ENCODE data around the gene CHIT1. TPM values are rescaled to one million over a fixed set of nuclear protein-coding genes. Genes with fewer than 3 reads are reported as not detected.

The CHIT1 gene
- total and polyA plus RNA-seq, 4 donors: 0.89 to 4.9 (median 2.0) TPM

- no peak for TF ChIP-seq CTCF (IDR thresholded peaks at IDR 0.05; ENCODE audit: control extremely low read depth, extremely low read depth)
- 93 to 97% methylated on average over 2 of the region's 2 CpGs for WGBS, 2 donors
These were observed 38.5 kb downstream of the CHIT1 start for GRCh38 chr1:203190949-203191348.

GRCh38 chr1:203189951-203190352 lies 39.5 kb downstream of the CHIT1 start:
- Histone ChIP-seq H3K9me3 (ENCODE audit: control insufficient read depth in 4 of 4, insufficient read depth in 3 of 4, low read length in 3 of 4) (no peaks in the 10 kb centered on the region), H3K36me3 (ENCODE audit: control insufficient read depth in 4 of 4, insufficient read depth in 4 of 4, low read length in 4 of 4) (no peaks in the 10 kb centered on the region), H3K27me3 (ENCODE audit: control insufficient read depth in 3 of 3, insufficient read depth in 3 of 3, low read length in 2 of 3) (no peaks in the 10 kb centered on the region), H3K4me1 (ENCODE audit: control insufficient read depth in 5 of 5, insufficient read depth in 5 of 5, low read length in 5 of 5) (peaks cover 0 to 7% (median 0%) of the 10 kb centered on the region in 5 donors), H3K9ac (ENCODE audit: insufficient read depth in 1 of 2, low read length in 2 of 2) (no peak overlapping the region), H3K4me3 (no peak overlapping the region), H3K27ac (ENCODE audit: low read depth in 1 of 2, low read length in 1 of 2) (no peak overlapping the region)
- ATAC-seq (ENCODE audit: insufficient read depth, low FRiP score): no peak
- DNase-seq: peak in 1 of 3 donors; percentile 43
- 59 to 70% methylated on average over 7 of the region's 7 CpGs for WGBS, 2 donors
- no peak for TF ChIP-seq CTCF (IDR thresholded peaks at IDR 0.05; ENCODE audit: control extremely low read depth, extremely low read depth)

More at GRCh38 chr1:203190949-203191348, 38.5 kb downstream of the CHIT1 start:
- DNase-seq (no peak), ATAC-seq (ENCODE audit: insufficient read depth, low FRiP score) (no peak)
- Histone ChIP-seq H3K9me3 (ENCODE audit: control insufficient read depth in 4 of 4, insufficient read depth in 3 of 4, low read length in 3 of 4) (no peaks in the 10 kb centered on the region), H3K9ac (ENCODE audit: insufficient read depth in 1 of 2, low read length in 2 of 2) (no peak overlapping the region), H3K27me3 (ENCODE audit: control insufficient read depth in 3 of 3, insufficient read depth in 3 of 3, low read length in 2 of 3) (no peaks in the 10 kb centered on the region), H3K27ac (ENCODE audit: low read depth in 1 of 2, low read length in 1 of 2) (no peak overlapping the region), H3K4me1 (ENCODE audit: control insufficient read depth in 5 of 5, insufficient read depth in 5 of 5, low read length in 5 of 5) (peaks cover 0 to 7% (median 0%) of the 10 kb centered on the region in 5 donors), H3K4me3 (no peak overlapping the region), H3K36me3 (ENCODE audit: control insufficient read depth in 4 of 4, insufficient read depth in 4 of 4, low read length in 4 of 4) (no peaks in the 10 kb centered on the region)

DNA sequence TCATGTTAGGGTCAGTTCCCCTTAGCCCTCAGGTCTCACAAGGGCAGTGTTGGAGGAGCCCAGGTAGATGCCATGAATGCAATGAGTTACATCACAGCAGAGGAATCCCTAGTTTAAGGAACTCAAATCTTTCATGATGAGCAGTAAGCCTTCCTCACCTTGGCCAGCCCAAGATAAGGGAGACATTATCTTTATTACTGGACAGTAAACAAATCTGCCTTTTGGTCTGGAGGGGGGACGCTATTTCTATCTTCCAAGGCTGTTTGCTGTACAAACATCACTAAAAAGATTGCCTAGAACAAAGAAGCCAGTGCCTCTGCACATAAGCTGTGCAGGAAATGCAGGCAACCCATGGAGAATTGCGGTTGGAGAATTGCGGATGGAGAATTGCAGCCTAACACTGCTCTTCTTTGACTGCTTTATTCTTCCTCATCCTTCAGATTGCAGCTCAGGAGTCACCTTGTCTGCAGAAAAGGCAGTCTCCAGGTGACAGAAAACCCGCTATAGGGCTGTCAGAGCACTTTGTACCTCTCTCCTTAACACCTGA lies 40.7 kb downstream of the CHIT1 start:
- H3K9me3 ChIP-seq (ENCODE audit: control insufficient read depth in 4 of 4, insufficient read depth in 3 of 4, low read length in 3 of 4): no peaks in the 10 kb centered on the region

More for the DNA sequence above, 40.7 kb downstream of the CHIT1 start:
- 86 to 88% methylated on average over 4 of the region's 4 CpGs for WGBS, 2 donors
- H3K4me3 ChIP-seq: no peak overlapping the region
- TF ChIP-seq CTCF (IDR thresholded peaks at IDR 0.05; ENCODE audit: control extremely low read depth, extremely low read depth): no peak
- H3K9ac ChIP-seq (ENCODE audit: insufficient read depth in 1 of 2, low read length in 2 of 2): no peak overlapping the region
- H3K36me3 ChIP-seq (ENCODE audit: control insufficient read depth in 4 of 4, insufficient read depth in 4 of 4, low read length in 4 of 4): no peaks in the 10 kb centered on the region
- ATAC-seq (ENCODE audit: insufficient read depth, low FRiP score) (no peak), DNase-seq (no peak)
- H3K27me3 ChIP-seq (ENCODE audit: control insufficient read depth in 3 of 3, insufficient read depth in 3 of 3, low read length in 2 of 3): no peaks in the 10 kb centered on the region
- H3K27ac ChIP-seq (ENCODE audit: low read depth in 1 of 2, low read length in 1 of 2): no peak overlapping the region
- H3K4me1 ChIP-seq (ENCODE audit: control insufficient read depth in 5 of 5, insufficient read depth in 5 of 5, low read length in 5 of 5): peaks cover 0 to 7% (median 0%) of the 10 kb centered on the region in 5 donors
